Measurements from ENCODE around the gene DDAH2. TPM values are rescaled to one million over a fixed set of nuclear protein-coding genes. Genes with fewer than 3 reads are reported as not detected.

Gene DDAH2
- total RNA-seq, 1 donor from 2014 or later: 72.4 TPM

- FAIRE-seq: no peak
Measured at GRCh38 chr6:31713465-31713864, 15.6 kb downstream of the DDAH2 start.

GRCh38 chr6:31712296-31712695 lies 16.8 kb downstream of the DDAH2 start:
- H3K9me3 ChIP-seq (ENCODE audit: insufficient read depth, low read depth, low read length): no peaks in the 10 kb centered on the region
- peaks cover 15% of the 10 kb centered on the region for H3K27me3 Mint-ChIP-seq (ENCODE audit: low read depth, unreplicated experiment)
- H3K27ac ChIP-seq (ENCODE audit: low read depth, low read length): no peak overlapping the region
- no peak overlapping the region for H3K4me3 ChIP-seq (ENCODE audit: insufficient read depth, low read depth, low read length)
- no peaks in the 10 kb centered on the region for H3K79me2 ChIP-seq (ENCODE audit: insufficient read depth, low read length)
- no peaks in the 10 kb centered on the region for H3K36me3 ChIP-seq (ENCODE audit: insufficient read depth, low read length)
- H3K36me3 Mint-ChIP-seq (ENCODE audit: low read depth, unreplicated experiment): peaks cover 2% of the 10 kb centered on the region
- TF ChIP-seq, protein P1, sequence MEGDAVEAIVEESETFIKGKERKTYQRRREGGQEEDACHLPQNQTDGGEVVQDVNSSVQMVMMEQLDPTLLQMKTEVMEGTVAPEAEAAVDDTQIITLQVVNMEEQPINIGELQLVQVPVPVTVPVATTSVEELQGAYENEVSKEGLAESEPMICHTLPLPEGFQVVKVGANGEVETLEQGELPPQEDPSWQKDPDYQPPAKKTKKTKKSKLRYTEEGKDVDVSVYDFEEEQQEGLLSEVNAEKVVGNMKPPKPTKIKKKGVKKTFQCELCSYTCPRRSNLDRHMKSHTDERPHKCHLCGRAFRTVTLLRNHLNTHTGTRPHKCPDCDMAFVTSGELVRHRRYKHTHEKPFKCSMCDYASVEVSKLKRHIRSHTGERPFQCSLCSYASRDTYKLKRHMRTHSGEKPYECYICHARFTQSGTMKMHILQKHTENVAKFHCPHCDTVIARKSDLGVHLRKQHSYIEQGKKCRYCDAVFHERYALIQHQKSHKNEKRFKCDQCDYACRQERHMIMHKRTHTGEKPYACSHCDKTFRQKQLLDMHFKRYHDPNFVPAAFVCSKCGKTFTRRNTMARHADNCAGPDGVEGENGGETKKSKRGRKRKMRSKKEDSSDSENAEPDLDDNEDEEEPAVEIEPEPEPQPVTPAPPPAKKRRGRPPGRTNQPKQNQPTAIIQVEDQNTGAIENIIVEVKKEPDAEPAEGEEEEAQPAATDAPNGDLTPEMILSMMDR (IDR thresholded peaks at IDR 0.05; ENCODE audit: insufficient read depth, low read depth, low read length): no peak
- TF ChIP-seq EZH2 (IDR thresholded peaks at IDR 0.05; ENCODE audit: insufficient read depth, low read length): no peak
- no peaks in the 10 kb centered on the region for H4K20me1 ChIP-seq (ENCODE audit: insufficient read depth, low read length)
- peaks cover 6% of the 10 kb centered on the region for H3K4me1 Mint-ChIP-seq (ENCODE audit: low read depth, unreplicated experiment)
- H3K9ac ChIP-seq (ENCODE audit: low read length): no peak overlapping the region
- H3K27ac Mint-ChIP-seq (ENCODE audit: unreplicated experiment): no peak overlapping the region
- no peaks in the 10 kb centered on the region for H3K4me1 ChIP-seq (ENCODE audit: insufficient read depth, low read length)
- H2AFZ ChIP-seq (ENCODE audit: low read depth, low read length): no peak overlapping the region
- DNase-seq (ENCODE audit: low read depth) (no peak), FAIRE-seq (no peak)
- H3K4me2 ChIP-seq (ENCODE audit: low read length): no peak overlapping the region
- no peak overlapping the region for H3K4me3 Mint-ChIP-seq (ENCODE audit: unreplicated experiment)
- no peaks in the 10 kb centered on the region for H3K9me3 Mint-ChIP-seq (ENCODE audit: unreplicated experiment)
- H3K27me3 ChIP-seq (ENCODE audit: insufficient read depth, low read length): peaks cover 2% of the 10 kb centered on the region

More at GRCh38 chr6:31713465-31713864, 15.6 kb downstream of the DDAH2 start:
- H3K27me3 ChIP-seq (ENCODE audit: insufficient read depth, low read length): peaks cover 2% of the 10 kb centered on the region
- no peaks in the 10 kb centered on the region for H3K9me3 ChIP-seq (ENCODE audit: insufficient read depth, low read depth, low read length)
- no peaks in the 10 kb centered on the region for H3K4me1 ChIP-seq (ENCODE audit: insufficient read depth, low read length)
- H2AFZ ChIP-seq (ENCODE audit: low read depth, low read length): no peak overlapping the region
- no peak overlapping the region for H3K27ac ChIP-seq (ENCODE audit: low read depth, low read length)
- no peaks in the 10 kb centered on the region for H3K36me3 ChIP-seq (ENCODE audit: insufficient read depth, low read length)
- H3K79me2 ChIP-seq (ENCODE audit: insufficient read depth, low read length): no peaks in the 10 kb centered on the region
- no peak overlapping the region for H3K9ac ChIP-seq (ENCODE audit: low read length)
- Mint-ChIP-seq H3K27ac (ENCODE audit: unreplicated experiment) (no peak overlapping the region), H3K36me3 (ENCODE audit: low read depth, unreplicated experiment) (peaks cover 2% of the 10 kb centered on the region), H3K27me3 (ENCODE audit: low read depth, unreplicated experiment) (peaks cover 14% of the 10 kb centered on the region), H3K9me3 (ENCODE audit: unreplicated experiment) (peaks cover under 1% of the 10 kb centered on the region), H3K4me1 (ENCODE audit: low read depth, unreplicated experiment) (peaks cover 6% of the 10 kb centered on the region), H3K4me3 (ENCODE audit: unreplicated experiment) (no peak overlapping the region)
- H3K4me2 ChIP-seq (ENCODE audit: low read length): no peak overlapping the region
- no peak overlapping the region for H3K4me3 ChIP-seq (ENCODE audit: insufficient read depth, low read depth, low read length)
- no peak for DNase-seq (ENCODE audit: low read depth)
- TF ChIP-seq EZH2 (IDR thresholded peaks at IDR 0.05; ENCODE audit: insufficient read depth, low read length): no peak
- TF ChIP-seq, protein P1 (IDR thresholded peaks at IDR 0.05; ENCODE audit: insufficient read depth, low read depth, low read length): no peak
- no peaks in the 10 kb centered on the region for H4K20me1 ChIP-seq (ENCODE audit: insufficient read depth, low read length)

DNA sequence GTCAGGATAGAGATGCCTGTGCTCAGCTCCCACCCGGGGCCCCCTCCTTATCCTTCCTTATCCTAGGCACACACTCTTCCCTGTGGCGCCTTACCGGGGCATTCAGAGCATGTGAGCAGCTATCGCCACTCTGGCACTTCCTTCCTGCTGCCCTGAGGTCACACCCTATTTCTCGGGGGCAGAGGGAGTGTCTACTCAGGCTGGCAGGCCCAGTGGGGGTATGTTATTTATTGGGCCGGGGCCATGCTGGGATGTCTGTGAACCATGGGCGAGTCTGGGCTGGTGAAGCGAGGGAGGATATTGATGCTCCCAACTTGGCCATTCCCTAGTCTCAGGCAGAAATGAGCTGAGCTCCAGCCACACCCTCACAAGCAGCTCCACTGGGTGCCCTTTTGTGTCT lies 17.9 kb downstream of the DDAH2 start:
- Histone ChIP-seq H3K27me3 (ENCODE audit: insufficient read depth, low read length) (peaks cover 2% of the 10 kb centered on the region), H4K20me1 (ENCODE audit: insufficient read depth, low read length) (no peaks in the 10 kb centered on the region), H3K9me3 (ENCODE audit: insufficient read depth, low read depth, low read length) (no peaks in the 10 kb centered on the region), H2AFZ (ENCODE audit: low read depth, low read length) (no peak overlapping the region), H3K27ac (ENCODE audit: low read depth, low read length) (no peak overlapping the region), H3K79me2 (ENCODE audit: insufficient read depth, low read length) (no peaks in the 10 kb centered on the region), H3K9ac (ENCODE audit: low read length) (no peak overlapping the region), H3K4me3 (ENCODE audit: insufficient read depth, low read depth, low read length) (no peak overlapping the region), H3K36me3 (ENCODE audit: insufficient read depth, low read length) (no peaks in the 10 kb centered on the region), H3K4me2 (ENCODE audit: low read length) (no peak overlapping the region), H3K4me1 (ENCODE audit: insufficient read depth, low read length) (no peaks in the 10 kb centered on the region)
- Mint-ChIP-seq H3K36me3 (ENCODE audit: low read depth, unreplicated experiment) (peaks cover 2% of the 10 kb centered on the region), H3K9me3 (ENCODE audit: unreplicated experiment) (no peaks in the 10 kb centered on the region), H3K27ac (ENCODE audit: unreplicated experiment) (no peak overlapping the region), H3K4me3 (ENCODE audit: unreplicated experiment) (no peak overlapping the region), H3K4me1 (ENCODE audit: low read depth, unreplicated experiment) (peaks cover 6% of the 10 kb centered on the region), H3K27me3 (ENCODE audit: low read depth, unreplicated experiment) (peaks cover 20% of the 10 kb centered on the region)
- FAIRE-seq: no peak
- no peak for DNase-seq (ENCODE audit: low read depth)
- TF ChIP-seq EZH2 (IDR thresholded peaks at IDR 0.05; ENCODE audit: insufficient read depth, low read length): no peak
- TF ChIP-seq, protein P1 (IDR thresholded peaks at IDR 0.05; ENCODE audit: insufficient read depth, low read depth, low read length): no peak
